H9 (cell line): ENCODE data around the gene PISD. TPM values are rescaled to one million over a fixed set of nuclear protein-coding genes. Genes with fewer than 3 reads are reported as not detected.
"Not testable (repeated sequence)": the region's sequence is repeated elsewhere in the genome, so short reads cannot be mapped to it uniquely, and the experiment has no call there.

Source experiments
- DNase-seq: peaks from one replicate; pipeline ENCODE4 v3.0.0-alpha.2; 2017
- H2AFZ ChIP-seq: one replicate; pipeline ENCODE4 v1.6.1; 2013; ENCODE audit warnings: mild to moderate bottlenecking, low read length, control low read depth, moderate library complexity
- H2AK5ac ChIP-seq: 2 replicates; pipeline ENCODE4 v1.6.1; 2013; ENCODE audit warnings: low read length, control low read depth, mixed read lengths; ENCODE audit not compliant: insufficient read length
- H2BK120ac ChIP-seq: one replicate; pipeline ENCODE4 v1.6.1; 2013; ENCODE audit warnings: low read depth, mild to moderate bottlenecking, low read length, control low read depth, inconsistent platforms; ENCODE audit not compliant: poor library complexity, severe bottlenecking
- H2BK12ac ChIP-seq: 2 replicates; pipeline ENCODE4 v1.6.1; 2013; ENCODE audit warnings: low read length, control low read depth, mixed read lengths, low read depth; ENCODE audit not compliant: insufficient read length
- H2BK15ac ChIP-seq: 2 replicates; pipeline ENCODE4 v1.6.1; 2013; ENCODE audit warnings: low read depth, low read length, control low read depth
- H2BK20ac ChIP-seq: one replicate; pipeline ENCODE4 v1.6.1; 2013; ENCODE audit warnings: low read depth, mild to moderate bottlenecking, low read length, control low read depth, inconsistent platforms; ENCODE audit not compliant: poor library complexity, severe bottlenecking
- H2BK5ac ChIP-seq: 2 replicates; pipeline ENCODE4 v1.6.1; 2013; ENCODE audit warnings: low read length, control low read depth, mixed read lengths; ENCODE audit not compliant: insufficient read length
- H3K14ac ChIP-seq: 2 replicates; pipeline ENCODE4 v1.6.1; 2013; ENCODE audit warnings: low read length, control low read depth; ENCODE audit not compliant: insufficient read depth
- H3K18ac ChIP-seq: 2 replicates; pipeline ENCODE4 v1.6.1; 2013; ENCODE audit warnings: low read depth, mild to moderate bottlenecking, mixed read lengths, low read length, control low read depth; ENCODE audit not compliant: insufficient read length
- H3K23ac ChIP-seq: 2 replicates; pipeline ENCODE4 v1.6.1; 2013; ENCODE audit warnings: low read length, control low read depth, mixed read lengths, low read depth; ENCODE audit not compliant: insufficient read length
- H3K23me2 ChIP-seq: 2 replicates; pipeline ENCODE4 v1.6.1; 2013; ENCODE audit warnings: low read depth, mild to moderate bottlenecking, mixed read lengths, low read length, control low read depth; ENCODE audit not compliant: insufficient read length, poor library complexity, severe bottlenecking
- H3K27ac ChIP-seq: 2 replicates; pipeline ENCODE4 v1.5.1; 2013; ENCODE audit warnings: low read length, control low read depth, mixed read lengths, low read depth; ENCODE audit not compliant: insufficient read length
- H3K27me3 ChIP-seq: 2 replicates; pipeline ENCODE4 v1.6.1; 2013; ENCODE audit warnings: low read length, control low read depth, inconsistent platforms; ENCODE audit not compliant: insufficient read depth
- H3K4ac ChIP-seq: 2 replicates; pipeline ENCODE4 v1.6.1; 2013; ENCODE audit warnings: low read depth, mild to moderate bottlenecking, control low read depth, inconsistent platforms, low read length, moderate library complexity
- H3K4me1 ChIP-seq: 2 replicates; pipeline ENCODE4 v1.6.1; 2013; ENCODE audit warnings: low read length, control low read depth, inconsistent platforms; ENCODE audit not compliant: insufficient read depth
- H3K4me2 ChIP-seq: 2 replicates; pipeline ENCODE4 v1.6.1; 2013; ENCODE audit warnings: low read length, control low read depth, mixed read lengths; ENCODE audit not compliant: insufficient read length, insufficient read depth
- H3K56ac ChIP-seq: 2 replicates; pipeline ENCODE4 v1.6.1; 2013; ENCODE audit warnings: low read depth, mild to moderate bottlenecking, mixed read lengths, low read length, control low read depth; ENCODE audit not compliant: insufficient read length
- H3K79me1 ChIP-seq: 2 replicates; pipeline ENCODE4 v1.6.1; 2013; ENCODE audit warnings: low read depth, mild to moderate bottlenecking, moderate library complexity, low read length, control low read depth, inconsistent platforms; ENCODE audit not compliant: insufficient read depth, poor library complexity, severe bottlenecking
- H3K79me2 ChIP-seq: 2 replicates; pipeline ENCODE4 v1.6.1; 2013; ENCODE audit warnings: low read length, control low read depth, inconsistent platforms; ENCODE audit not compliant: insufficient read depth
- H3K9ac ChIP-seq: 2 replicates; pipeline ENCODE4 v1.6.1; 2013; ENCODE audit warnings: low read length, control low read depth, mixed read lengths; ENCODE audit not compliant: insufficient read length; ENCODE audit errors: extremely low read depth
- H3K9me3 ChIP-seq: one replicate; pipeline ENCODE4 v1.6.1; 2013; ENCODE audit warnings: low read depth, low read length, inconsistent platforms; ENCODE audit not compliant: control insufficient read depth
- H3T11ph ChIP-seq: one replicate; pipeline ENCODE4 v1.6.1; 2013; ENCODE audit warnings: mild to moderate bottlenecking, low read length, control low read depth, inconsistent platforms
- H4K20me1 ChIP-seq: one replicate; pipeline ENCODE4 v1.6.1; 2013; ENCODE audit not compliant: control insufficient read depth, insufficient read length, insufficient read depth
- H4K5ac ChIP-seq: 2 replicates; pipeline ENCODE4 v1.6.1; 2013; ENCODE audit warnings: low read depth, mild to moderate bottlenecking, mixed read lengths, low read length, control low read depth; ENCODE audit not compliant: insufficient read length
- H4K8ac ChIP-seq: replicated peaks from 2 replicates; pipeline ENCODE4 v1.6.1; 2013; ENCODE audit warnings: low read length, control low read depth, mixed read lengths, low read depth; ENCODE audit not compliant: insufficient read length
- H4K91ac ChIP-seq: 2 replicates; pipeline ENCODE4 v1.6.1; 2013; ENCODE audit warnings: low read depth, mild to moderate bottlenecking, moderate library complexity, mixed read lengths, low read length, control low read depth; ENCODE audit not compliant: insufficient read length
- H3K27ac Mint-ChIP-seq, 3 experiments: 2 replicates in 2 of 3; 3 replicates in 1 of 3; pipeline ENCODE4 v1.8.0; 2020 to 2021; ENCODE audit warnings: mixed read lengths in 3 of 3, mild to moderate bottlenecking in 1 of 3, moderate library complexity in 1 of 3
- H3K27me3 Mint-ChIP-seq: 2 replicates; pipeline ENCODE4 v1.8.0; 2021; ENCODE audit warnings: low read depth, mild to moderate bottlenecking, moderate library complexity, mixed read lengths
- H3K36me3 Mint-ChIP-seq, 3 experiments: 2 replicates in 2 of 3; 3 replicates in 1 of 3; pipeline ENCODE4 v1.8.0; 2020 to 2021; ENCODE audit warnings: low read depth in 3 of 3, mixed read lengths in 3 of 3; ENCODE audit not compliant: insufficient read depth in 1 of 3
- H3K4me1 Mint-ChIP-seq, 2 experiments: 2 replicates each; pipeline ENCODE4 v1.8.0; 2020; ENCODE audit warnings: mixed read lengths in 2 of 2
- H3K4me3 Mint-ChIP-seq, 2 experiments: 2 replicates in 1 of 2; 3 replicates in 1 of 2; pipeline ENCODE4 v1.8.0; 2020 to 2021; ENCODE audit warnings: mild to moderate bottlenecking in 2 of 2, mixed read lengths in 2 of 2, moderate library complexity in 1 of 2
- H3K9me3 Mint-ChIP-seq, 2 experiments: 2 replicates in 1 of 2; 3 replicates in 1 of 2; pipeline ENCODE4 v1.8.0; 2020; ENCODE audit warnings: mild to moderate bottlenecking in 2 of 2, mixed read lengths in 2 of 2, moderate library complexity in 1 of 2
- WGBS: extraction: QIAGEN DNeasy Blood & Tissue Kit; methylation state at CpG from one replicate; pipeline ENCODE4 v1.1.7; 2013; ENCODE audit warnings: missing lambda C conversion rate, low lambda C conversion rate, mixed read lengths; ENCODE audit not compliant: insufficient read length; ENCODE audit errors: extremely low coverage; 5-methylcytosine and 5-hydroxymethylcytosine counted together
- total RNA-seq: library from RNA; stranded (reverse); gene quantifications from 2 replicates; pipeline ENCODE4 v1.2.1, GENCODE V29; 2021
- TF ChIP-seq, protein P1 (sequence below): fragments of 200-600 bp; sonication (generic); conservative IDR thresholded peaks from 3 replicates; pipeline ENCODE4 v1.8.0; 2021; ENCODE audit warnings: antibody characterized with exemption, mild to moderate bottlenecking

PISD gene
- total RNA-seq, 1 experiment from 2014 or later: 62.0 TPM

DNA sequence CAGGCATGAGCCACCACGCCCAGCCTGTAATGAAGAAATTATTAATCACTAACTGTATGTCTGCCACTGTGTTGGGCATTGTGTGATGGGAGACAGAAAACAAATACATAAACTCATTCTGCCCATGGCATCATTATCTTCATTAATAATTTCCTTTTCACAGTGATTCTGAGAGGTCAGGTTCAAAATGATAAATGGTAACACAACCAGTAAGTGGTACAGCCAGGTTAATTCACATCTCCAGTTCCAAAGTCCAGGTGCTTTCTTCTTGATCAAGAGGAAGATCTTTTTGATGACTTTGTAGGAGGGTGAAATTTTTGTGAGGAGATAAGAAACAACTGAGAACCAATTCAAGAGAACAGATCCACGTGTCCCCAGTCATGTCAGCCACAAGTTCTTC lies 66.7 kb downstream of the PISD start:
- Histone ChIP-seq H2AFZ (no peak overlapping the region), H4K91ac (no peak overlapping the region), H3K14ac (no peak overlapping the region), H3K27me3 (no peaks in the 10 kb centered on the region), H4K5ac (no peak overlapping the region), H2BK20ac (no peak overlapping the region), H3K4me2 (no peak overlapping the region), H3K23ac (no peak overlapping the region), H3K18ac (no peak overlapping the region), H3K56ac (no peak overlapping the region), H3K79me2 (no peaks in the 10 kb centered on the region), H3T11ph (no peak overlapping the region), H2BK5ac (no peak overlapping the region), H3K4ac (no peak overlapping the region), H3K9me3 (no peaks in the 10 kb centered on the region), H4K8ac (no peak overlapping the region), H3K4me1 (no peaks in the 10 kb centered on the region), H2BK12ac (no peak overlapping the region), H2AK5ac (no peak overlapping the region), H2BK120ac (no peak overlapping the region), H2BK15ac (no peak overlapping the region), H3K23me2 (no peaks in the 10 kb centered on the region), H3K9ac (no peak overlapping the region), H3K79me1 (no peaks in the 10 kb centered on the region), H3K27ac (no peak overlapping the region), H4K20me1 (no peaks in the 10 kb centered on the region)
- H3K4me1 Mint-ChIP-seq: no peaks in the 10 kb centered on the region
- no CpG with 5 or more reads among the region's 2 CpGs for WGBS
- TF ChIP-seq, protein P1, sequence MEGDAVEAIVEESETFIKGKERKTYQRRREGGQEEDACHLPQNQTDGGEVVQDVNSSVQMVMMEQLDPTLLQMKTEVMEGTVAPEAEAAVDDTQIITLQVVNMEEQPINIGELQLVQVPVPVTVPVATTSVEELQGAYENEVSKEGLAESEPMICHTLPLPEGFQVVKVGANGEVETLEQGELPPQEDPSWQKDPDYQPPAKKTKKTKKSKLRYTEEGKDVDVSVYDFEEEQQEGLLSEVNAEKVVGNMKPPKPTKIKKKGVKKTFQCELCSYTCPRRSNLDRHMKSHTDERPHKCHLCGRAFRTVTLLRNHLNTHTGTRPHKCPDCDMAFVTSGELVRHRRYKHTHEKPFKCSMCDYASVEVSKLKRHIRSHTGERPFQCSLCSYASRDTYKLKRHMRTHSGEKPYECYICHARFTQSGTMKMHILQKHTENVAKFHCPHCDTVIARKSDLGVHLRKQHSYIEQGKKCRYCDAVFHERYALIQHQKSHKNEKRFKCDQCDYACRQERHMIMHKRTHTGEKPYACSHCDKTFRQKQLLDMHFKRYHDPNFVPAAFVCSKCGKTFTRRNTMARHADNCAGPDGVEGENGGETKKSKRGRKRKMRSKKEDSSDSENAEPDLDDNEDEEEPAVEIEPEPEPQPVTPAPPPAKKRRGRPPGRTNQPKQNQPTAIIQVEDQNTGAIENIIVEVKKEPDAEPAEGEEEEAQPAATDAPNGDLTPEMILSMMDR: no peak
- no peak for DNase-seq
- H3K4me3 Mint-ChIP-seq: no peak overlapping the region
- peaks cover 8 to 9% of the 10 kb centered on the region in 2 experiments; a peak in 4 of 5 replicates for H3K9me3 Mint-ChIP-seq
- no peak overlapping the region for H3K27ac Mint-ChIP-seq
- peaks cover 5 to 7% (median 7%) of the 10 kb centered on the region in 3 experiments; a peak in 5 of 7 replicates for H3K36me3 Mint-ChIP-seq
- no peaks in the 10 kb centered on the region for H3K27me3 Mint-ChIP-seq

DNA sequence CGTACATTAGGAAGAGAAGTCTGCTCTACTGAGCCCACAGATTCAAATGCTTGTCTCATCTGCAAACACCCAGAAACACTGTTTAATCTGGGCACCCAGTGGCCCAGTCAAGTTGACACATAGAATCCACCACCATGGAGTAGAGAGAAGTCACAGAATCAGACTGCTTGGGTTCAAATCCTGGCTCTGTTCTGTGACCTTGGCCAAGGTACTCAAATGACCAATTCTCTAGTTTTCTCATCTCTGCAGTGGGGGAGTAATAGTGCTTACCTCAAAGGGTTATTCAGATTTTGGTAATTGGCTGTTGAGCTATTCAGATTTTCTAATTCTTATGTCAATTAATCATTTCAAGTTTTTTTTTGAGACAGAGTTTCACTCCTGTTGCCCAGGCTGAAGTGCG lies 71.9 kb downstream of the PISD start:
- not testable (repeated sequence) for H4K5ac ChIP-seq, H2BK120ac ChIP-seq, H3K4me3 Mint-ChIP-seq, H3K4ac ChIP-seq, H4K91ac ChIP-seq, H3K27ac ChIP-seq, H3K79me1 ChIP-seq, H3K23ac ChIP-seq, H4K8ac ChIP-seq, H3T11ph ChIP-seq, H3K79me2 ChIP-seq, H2BK15ac ChIP-seq, DNase-seq, H2AK5ac ChIP-seq, H3K27ac Mint-ChIP-seq, H3K9ac ChIP-seq, H3K56ac ChIP-seq, H3K4me1 ChIP-seq, H3K23me2 ChIP-seq, H2AFZ ChIP-seq, H3K4me2 ChIP-seq, H3K27me3 ChIP-seq, H3K9me3 ChIP-seq, H3K4me1 Mint-ChIP-seq, H4K20me1 ChIP-seq, H2BK20ac ChIP-seq, H2BK5ac ChIP-seq, H3K18ac ChIP-seq, H2BK12ac ChIP-seq, H3K14ac ChIP-seq, H3K27me3 Mint-ChIP-seq, H3K9me3 Mint-ChIP-seq
- peaks cover 19 to 32% (median 25%) of the 10 kb centered on the region in 3 experiments for H3K36me3 Mint-ChIP-seq
- no CpG with 5 or more reads among the region's 2 CpGs for WGBS
